Prostate gland (tissue), 2 donors: ENCODE results near the gene HNRNPLL.

Source experiments
- POLR2A ChIP-seq: fragments of 450-650 bp; IDR thresholded peaks from one replicate; pipeline ENCODE4 v1.6.1; 2016; ENCODE audit warnings: antibody characterized with exemption, mild to moderate bottlenecking
- POLR2AphosphoS5 ChIP-seq: sonication (generic); formaldehyde crosslinking; IDR thresholded peaks from one replicate; pipeline ENCODE4 v1.6.1; 2017; ENCODE audit warnings: antibody characterized with exemption
- TF ChIP-seq, protein P1 (sequence below), 4 experiments: fragments of 200-600 bp in 2 of 4; fragments of 450-650 bp in 2 of 4; sonication (generic) in 2 of 4; IDR thresholded peaks; 1 replicate in 3 of 4; 2 replicates in 1 of 4; pipeline ENCODE4 v1.5.1; 2016 to 2019; ENCODE audit warnings: antibody characterized with exemption in 4 of 4, mild to moderate bottlenecking in 2 of 4, moderate library complexity in 2 of 4

DNA sequence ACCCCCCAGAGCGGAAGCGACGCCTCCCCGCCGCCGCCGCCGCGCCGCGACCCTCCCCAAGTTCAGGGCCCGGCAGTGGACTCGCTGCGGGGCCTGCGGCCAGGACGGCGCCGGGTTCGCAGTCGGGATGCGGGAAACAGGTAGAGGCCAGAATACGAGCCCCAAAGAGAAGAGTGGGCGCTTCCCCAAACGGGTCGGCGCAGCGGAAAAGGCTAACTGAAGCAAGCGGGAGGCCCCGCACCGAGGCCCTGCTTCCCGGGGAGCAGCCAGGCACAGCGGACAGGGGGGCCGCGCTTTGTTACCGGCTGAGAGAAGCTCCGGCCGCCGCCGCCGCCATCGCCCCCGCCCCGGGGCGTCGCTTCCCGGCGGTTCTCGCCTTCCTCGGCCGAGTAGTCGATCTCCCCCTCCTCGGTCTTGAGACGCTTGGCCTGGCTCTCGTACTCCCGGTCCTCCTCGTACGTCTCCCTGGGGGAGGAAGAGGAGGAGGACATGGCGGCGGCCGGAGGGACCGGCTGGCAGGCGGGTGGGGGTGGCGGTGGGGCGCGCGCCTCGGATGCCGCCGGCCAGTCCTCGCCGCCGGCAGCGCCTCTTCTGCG lies 494 bp downstream of the HNRNPLL start:
- TF ChIP-seq, protein P1, sequence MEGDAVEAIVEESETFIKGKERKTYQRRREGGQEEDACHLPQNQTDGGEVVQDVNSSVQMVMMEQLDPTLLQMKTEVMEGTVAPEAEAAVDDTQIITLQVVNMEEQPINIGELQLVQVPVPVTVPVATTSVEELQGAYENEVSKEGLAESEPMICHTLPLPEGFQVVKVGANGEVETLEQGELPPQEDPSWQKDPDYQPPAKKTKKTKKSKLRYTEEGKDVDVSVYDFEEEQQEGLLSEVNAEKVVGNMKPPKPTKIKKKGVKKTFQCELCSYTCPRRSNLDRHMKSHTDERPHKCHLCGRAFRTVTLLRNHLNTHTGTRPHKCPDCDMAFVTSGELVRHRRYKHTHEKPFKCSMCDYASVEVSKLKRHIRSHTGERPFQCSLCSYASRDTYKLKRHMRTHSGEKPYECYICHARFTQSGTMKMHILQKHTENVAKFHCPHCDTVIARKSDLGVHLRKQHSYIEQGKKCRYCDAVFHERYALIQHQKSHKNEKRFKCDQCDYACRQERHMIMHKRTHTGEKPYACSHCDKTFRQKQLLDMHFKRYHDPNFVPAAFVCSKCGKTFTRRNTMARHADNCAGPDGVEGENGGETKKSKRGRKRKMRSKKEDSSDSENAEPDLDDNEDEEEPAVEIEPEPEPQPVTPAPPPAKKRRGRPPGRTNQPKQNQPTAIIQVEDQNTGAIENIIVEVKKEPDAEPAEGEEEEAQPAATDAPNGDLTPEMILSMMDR (IDR thresholded peaks at IDR 0.05): no peak
- no peak for TF ChIP-seq POLR2A
- TF ChIP-seq POLR2AphosphoS5: no peak
